ENCODE measurements around the gene IZUMO1R.

Gene IZUMO1R

GRCh38 chr11:94281324-94281723 lies 23.1 kb upstream of the IZUMO1R start:
- TF ChIP-seq CTCF (IDR thresholded peaks at IDR 0.05; ENCODE audit: borderline replicate concordance, insufficient read depth, low read depth, low read length): no peak
- H3K4me3 ChIP-seq (ENCODE audit: low read depth, low read length): no peak overlapping the region

GRCh38 chr11:94283678-94284077 lies 20.7 kb upstream of the IZUMO1R start:
- TF ChIP-seq CTCF (IDR thresholded peaks at IDR 0.05; ENCODE audit: borderline replicate concordance, insufficient read depth, low read depth, low read length): no peak
- no peak overlapping the region for H3K4me3 ChIP-seq (ENCODE audit: low read depth, low read length)

- TF ChIP-seq CTCF (IDR thresholded peaks at IDR 0.05; ENCODE audit: borderline replicate concordance, insufficient read depth, low read depth, low read length): no peak
- H3K4me3 ChIP-seq (ENCODE audit: low read depth, low read length): no peak overlapping the region
Observed at GRCh38 chr11:94295534-94295933, 8.8 kb upstream of the IZUMO1R start.

GRCh38 chr11:94297985-94298576 lies 6.3 kb upstream of the IZUMO1R start:
- H3K4me3 ChIP-seq (ENCODE audit: low read depth, low read length): no peak overlapping the region
- TF ChIP-seq CTCF (IDR thresholded peaks at IDR 0.05; ENCODE audit: borderline replicate concordance, insufficient read depth, low read depth, low read length): no peak

- no peak overlapping the region for H3K4me3 ChIP-seq (ENCODE audit: low read depth, low read length)
- no peak for TF ChIP-seq CTCF (IDR thresholded peaks at IDR 0.05; ENCODE audit: borderline replicate concordance, insufficient read depth, low read depth, low read length)
Observed at GRCh38 chr11:94302776-94303175, 1.6 kb upstream of the IZUMO1R start.

GRCh38 chr11:94305146-94305545 lies 766 bp downstream of the IZUMO1R start:
- TF ChIP-seq CTCF (IDR thresholded peaks at IDR 0.05; ENCODE audit: borderline replicate concordance, insufficient read depth, low read depth, low read length): no peak
- H3K4me3 ChIP-seq (ENCODE audit: low read depth, low read length): no peak overlapping the region

GRCh38 chr11:94307101-94307791 lies 2.9 kb downstream of the IZUMO1R start:
- TF ChIP-seq CTCF (IDR thresholded peaks at IDR 0.05; ENCODE audit: borderline replicate concordance, insufficient read depth, low read depth, low read length): no peak
- H3K4me3 ChIP-seq (ENCODE audit: low read depth, low read length): no peak overlapping the region

Data from GM12875 (cell line).